GM19035 (cell line): ENCODE measurements around the gene MBD4.
A peak's percentile ranks its signal among the peaks of the same experiment; 100 is the strongest.
"Not testable (repeated sequence)": the region's sequence is repeated elsewhere in the genome, so short reads cannot be mapped to it uniquely, and the experiment has no call there.

Experiments used
- ATAC-seq: cut with Tn5 transposase; IDR thresholded peaks from one replicate; pipeline ENCODE4 v1.9.1; 2021; ENCODE audit not compliant: unreplicated experiment

MBD4 gene

DNA sequence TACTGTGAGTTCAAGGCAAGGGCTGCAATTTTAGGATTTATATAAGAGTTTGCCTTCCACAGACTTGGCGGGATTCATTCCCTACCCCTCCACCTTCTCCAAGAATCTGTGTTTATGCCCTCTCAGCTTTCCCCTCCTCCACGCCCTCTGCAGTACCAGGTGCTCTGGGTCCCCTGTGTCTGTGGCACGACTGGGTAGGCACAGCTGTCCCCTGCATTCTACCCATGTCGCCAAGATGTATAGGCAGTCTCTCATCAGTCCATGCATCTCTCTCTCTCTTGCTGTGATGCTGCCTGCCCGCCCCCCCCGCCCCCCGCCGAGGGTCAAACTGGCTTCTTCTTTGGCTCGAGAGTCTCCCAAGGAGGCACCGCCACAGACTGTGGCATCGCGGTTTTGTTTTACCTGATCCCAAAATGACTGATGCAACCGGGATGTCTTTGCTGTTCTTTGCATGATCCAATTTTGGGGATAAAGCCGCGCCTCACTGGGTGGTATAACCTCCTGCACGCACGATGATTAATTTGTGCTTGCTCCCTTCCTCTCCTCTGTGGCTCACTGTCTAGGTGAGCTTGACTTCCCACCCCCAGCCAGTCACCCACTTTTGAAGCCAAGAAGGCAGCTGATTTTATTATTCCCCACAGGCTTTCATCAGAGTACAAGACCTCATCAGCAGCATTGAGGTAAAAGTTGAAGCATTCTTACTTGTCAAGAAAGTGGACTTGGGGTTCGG lies 55.0 kb downstream of the MBD4 start:
- ATAC-seq = no peak

DNA sequence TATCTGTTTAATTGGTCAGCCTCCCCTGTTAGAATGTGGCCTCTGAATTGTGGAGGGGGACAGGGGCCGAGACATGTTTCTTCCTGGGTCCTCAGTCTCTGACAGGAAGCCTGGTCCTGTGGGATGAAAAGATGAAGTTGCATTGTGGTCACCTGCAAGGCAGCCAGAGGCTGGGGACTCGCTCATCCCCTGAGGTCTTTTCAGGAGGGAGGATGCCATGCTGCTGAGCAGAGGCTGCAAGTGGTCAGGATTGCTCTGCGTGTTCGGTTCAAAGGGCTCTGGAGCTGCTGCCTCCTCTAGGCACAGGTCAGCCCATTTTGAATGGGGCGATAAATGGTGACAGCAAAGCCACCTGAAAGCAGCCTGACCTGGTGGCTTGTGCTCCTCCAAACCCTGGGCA lies 55.6 kb downstream of the MBD4 start:
- ATAC-seq = not testable (repeated sequence)

DNA sequence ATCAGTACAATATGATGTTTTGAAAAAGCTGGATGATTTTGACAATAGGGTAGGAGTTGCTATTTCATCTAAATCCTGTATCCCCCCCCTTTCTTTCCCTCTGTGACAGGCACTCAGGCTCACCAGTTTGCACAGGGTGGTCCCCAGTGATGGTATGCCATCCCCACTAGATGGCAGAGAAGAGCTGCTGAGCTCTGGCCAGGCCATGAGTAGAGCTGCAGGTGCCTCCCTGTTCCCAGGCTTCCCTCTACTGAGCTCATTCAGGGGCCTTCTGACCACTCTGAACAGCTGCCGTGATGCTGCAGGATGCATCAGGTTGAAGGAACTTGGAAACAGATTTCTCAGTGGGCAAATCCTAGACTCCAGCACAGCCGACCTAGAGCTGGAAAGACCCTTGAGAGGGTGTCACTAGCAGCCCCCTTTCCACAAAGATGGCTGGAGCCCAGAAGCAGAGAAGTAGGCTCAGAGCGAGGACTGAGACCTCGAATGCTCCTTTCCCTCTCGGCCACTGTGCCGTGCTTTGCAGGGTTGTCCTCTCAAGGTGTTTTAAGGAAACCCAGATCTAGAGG lies 56.4 kb downstream of the MBD4 start:
- peak; percentile 76 for ATAC-seq

DNA sequence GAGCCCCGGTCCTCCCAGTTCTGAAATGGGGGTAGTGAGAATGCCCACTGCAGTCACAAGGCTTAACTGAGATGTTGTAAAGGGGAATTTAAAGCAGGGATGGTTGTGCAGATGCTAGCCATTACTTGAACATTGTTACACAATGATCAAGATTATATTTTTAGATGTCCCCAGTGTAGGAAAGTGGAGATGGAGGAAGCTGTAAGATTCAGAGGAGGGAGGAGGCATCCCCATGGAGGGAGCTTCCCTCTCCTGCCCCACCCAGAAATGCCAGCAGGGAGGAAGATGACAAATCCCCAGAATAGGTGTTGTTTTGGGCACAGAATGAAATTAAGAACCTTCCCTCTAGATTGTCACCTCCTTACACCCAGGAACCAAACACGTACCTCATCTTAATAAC lies 57.4 kb downstream of the MBD4 start:
- ATAC-seq = no peak
